GM12873 (cell line): ENCODE data around the gene KCNIP3.

Source experiments
- TF ChIP-seq, protein P1 (sequence below): IDR thresholded peaks from 2 replicates; pipeline ENCODE4 v1.5.1; 2012; ENCODE audit warnings: low read depth, mild to moderate bottlenecking, moderate library complexity, low read length, control low read depth; ENCODE audit not compliant: insufficient read depth; ENCODE audit errors: missing control alignments

The KCNIP3 gene

DNA sequence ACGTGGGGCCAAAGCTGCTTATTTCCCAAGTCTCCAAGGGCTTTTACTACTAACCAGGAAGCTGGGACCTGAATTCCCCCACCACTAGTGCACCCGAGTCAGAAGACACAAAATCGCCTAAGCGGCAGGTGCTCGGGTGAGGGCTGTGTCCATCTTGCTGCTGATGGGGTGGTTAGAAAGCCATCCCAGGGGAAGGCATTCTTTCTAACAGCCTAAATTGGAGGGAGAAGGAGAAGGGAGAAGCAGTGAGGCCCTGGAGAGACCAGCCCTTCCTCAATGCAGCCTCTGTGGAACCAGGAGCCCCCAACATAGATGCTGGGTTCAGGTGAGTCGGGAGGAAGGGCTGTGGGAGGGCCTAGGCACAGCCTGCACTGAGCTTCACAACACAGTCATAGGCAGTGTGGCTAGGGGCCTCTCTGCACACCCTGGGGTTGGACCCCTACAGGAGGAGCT, 24.8 kb upstream of the KCNIP3 start:
- TF ChIP-seq, protein P1, sequence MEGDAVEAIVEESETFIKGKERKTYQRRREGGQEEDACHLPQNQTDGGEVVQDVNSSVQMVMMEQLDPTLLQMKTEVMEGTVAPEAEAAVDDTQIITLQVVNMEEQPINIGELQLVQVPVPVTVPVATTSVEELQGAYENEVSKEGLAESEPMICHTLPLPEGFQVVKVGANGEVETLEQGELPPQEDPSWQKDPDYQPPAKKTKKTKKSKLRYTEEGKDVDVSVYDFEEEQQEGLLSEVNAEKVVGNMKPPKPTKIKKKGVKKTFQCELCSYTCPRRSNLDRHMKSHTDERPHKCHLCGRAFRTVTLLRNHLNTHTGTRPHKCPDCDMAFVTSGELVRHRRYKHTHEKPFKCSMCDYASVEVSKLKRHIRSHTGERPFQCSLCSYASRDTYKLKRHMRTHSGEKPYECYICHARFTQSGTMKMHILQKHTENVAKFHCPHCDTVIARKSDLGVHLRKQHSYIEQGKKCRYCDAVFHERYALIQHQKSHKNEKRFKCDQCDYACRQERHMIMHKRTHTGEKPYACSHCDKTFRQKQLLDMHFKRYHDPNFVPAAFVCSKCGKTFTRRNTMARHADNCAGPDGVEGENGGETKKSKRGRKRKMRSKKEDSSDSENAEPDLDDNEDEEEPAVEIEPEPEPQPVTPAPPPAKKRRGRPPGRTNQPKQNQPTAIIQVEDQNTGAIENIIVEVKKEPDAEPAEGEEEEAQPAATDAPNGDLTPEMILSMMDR = no peak

DNA sequence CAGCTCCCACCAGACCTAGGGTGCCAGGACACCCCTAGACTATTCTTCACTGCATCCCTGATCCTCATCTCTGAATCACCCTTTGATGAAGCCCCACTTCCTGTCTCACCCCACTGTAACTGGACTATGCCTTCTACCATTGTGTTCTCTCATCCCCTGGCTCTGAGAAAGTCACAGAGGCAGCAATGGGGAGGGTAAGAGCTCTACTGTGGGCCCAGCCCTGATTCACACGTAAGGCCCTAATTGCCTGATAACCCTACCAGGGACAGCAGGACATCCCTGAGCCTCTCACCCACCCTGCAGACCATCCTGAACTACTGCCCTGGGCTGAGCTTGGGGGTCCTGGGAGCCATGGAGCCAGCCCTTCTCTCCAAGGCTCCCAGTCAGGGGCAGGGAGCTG, 24.4 kb upstream of the KCNIP3 start:
- TF ChIP-seq, protein P1 = no peak

DNA sequence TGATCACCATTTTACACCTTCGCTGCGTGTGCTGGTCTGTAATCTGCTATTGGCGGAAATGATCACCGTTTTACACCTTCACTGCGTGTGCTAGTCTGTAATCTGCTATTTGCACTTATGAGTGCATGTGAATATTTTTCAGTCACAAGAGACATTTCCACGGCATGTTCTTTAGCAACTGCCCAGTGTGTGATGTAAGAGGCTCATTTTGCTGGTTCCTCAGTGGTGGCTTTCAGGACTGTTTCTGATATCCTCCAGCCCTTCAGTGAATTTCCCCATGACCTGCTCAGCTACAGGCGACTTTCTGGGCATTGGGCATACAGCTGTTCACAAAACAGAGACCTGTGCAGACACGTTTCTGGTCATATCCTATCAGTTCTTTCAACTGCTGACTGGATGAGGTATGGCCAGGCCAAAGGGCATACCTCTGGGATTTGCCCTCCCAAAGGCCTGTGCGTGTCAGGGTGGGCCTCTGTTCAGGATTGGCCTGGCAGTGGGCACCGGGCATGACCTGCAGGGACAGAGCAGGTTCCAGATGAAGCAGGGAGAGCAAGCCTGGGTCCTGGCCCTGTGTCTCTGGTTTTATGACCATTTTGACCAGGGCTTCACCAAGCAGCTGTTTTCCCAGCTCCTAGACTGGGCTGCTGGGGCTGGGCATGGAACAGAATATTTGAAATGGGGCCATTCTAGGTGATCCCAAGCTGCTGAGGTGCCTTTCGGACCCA, 23.4 kb upstream of the KCNIP3 start:
- TF ChIP-seq, protein P1 = no peak

DNA sequence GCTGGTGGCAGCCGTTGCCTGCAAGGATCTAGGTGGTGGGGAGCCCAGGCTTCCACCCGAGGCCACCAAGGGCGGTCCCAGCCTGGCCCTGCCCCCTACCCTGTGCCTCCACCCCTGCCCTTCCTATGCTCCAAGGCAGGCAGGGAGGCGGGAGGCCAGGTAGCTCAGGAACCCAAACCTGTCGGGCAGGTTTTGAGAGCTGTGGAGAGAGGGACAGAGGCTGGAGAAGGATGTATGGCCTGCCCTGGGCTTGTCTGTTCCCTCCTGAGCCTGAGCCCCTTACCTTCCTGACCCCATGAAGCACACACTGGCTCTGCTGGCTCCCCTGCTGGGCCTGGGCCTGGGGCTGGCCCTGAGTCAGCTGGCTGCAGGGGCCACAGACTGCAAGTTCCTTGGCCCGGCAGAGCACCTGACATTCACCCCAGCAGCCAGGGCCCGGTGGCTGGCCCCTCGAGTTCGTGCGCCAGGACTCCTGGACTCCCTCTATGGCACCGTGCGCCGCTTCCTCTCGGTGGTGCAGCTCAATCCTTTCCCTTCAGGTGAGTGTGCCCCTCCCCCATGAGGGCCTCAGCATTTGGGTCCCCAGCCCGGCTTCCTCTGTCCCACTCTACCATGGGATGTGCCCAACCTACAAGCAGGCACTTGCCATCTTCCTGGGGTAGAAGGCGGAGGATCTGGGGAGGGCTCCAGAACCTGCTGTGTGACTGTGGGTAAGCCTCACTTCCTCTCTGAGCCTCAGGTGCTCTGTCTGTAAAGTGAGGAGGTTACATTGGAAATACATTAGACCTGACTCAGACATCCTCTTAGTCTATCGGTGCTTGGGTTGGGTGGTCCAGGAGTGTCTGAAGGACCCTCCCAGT, 22.6 kb upstream of the KCNIP3 start, which contains the start of gene PROM2:
Gene PROM2 (plus strand): TSS at position 159 of the 860 bp plus-strand sequence. CDS start 137 bp downstream, at position 296.
- TF ChIP-seq, protein P1 = no peak

DNA sequence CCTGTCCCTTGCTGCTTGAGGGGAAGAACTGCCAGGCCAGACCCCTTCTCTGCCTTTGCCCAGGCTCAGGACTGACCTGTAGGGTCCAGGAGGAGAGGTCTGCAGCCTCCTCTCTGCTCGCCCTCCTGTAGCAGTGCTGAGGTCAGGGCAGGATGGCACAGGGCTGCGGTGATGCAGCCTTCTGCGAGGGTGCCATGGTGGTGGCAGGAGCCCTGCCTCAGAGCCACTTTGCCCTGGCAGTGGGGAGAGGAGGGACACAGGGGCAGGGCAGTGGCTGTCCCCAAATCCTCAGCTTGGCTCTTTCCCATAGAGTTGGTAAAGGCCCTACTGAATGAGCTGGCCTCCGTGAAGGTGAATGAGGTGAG, 22.0 kb upstream of the KCNIP3 start:
- TF ChIP-seq, protein P1 = no peak

DNA sequence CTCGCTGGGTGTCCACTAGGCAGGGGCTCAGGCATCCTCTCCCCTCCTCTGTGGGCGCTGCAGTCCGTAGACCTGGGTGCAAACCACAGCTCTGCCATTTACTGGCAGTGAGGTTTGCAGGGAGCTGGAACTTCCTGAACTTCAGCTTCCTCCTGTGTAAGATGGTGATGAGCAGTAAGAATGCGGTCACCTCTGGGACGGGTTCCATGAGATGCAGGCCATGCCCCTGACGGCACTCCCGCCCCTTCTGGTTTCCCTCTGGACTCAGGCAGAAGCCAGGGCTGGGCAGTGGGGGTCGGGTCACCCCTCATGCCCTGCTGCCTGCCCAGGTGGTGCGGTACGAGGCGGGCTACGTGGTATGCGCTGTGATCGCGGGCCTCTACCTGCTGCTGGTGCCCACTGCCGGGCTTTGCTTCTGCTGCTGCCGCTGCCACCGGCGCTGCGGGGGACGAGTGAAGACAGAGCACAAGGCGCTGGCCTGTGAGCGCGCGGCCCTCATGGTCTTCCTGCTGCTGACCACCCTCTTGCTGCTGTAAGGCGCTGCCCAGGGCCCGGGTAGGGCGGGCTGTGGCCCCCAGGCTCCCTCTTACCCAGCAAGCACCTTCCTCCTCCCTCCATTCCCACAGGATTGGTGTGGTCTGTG, 21.4 kb upstream of the KCNIP3 start:
- TF ChIP-seq, protein P1 = no peak
